ENCODE results near the gene OR7A5. TPM values are rescaled to one million over a fixed set of nuclear protein-coding genes. Genes with fewer than 3 reads are reported as not detected.
"Not testable (repeated sequence)": the region's sequence is repeated elsewhere in the genome, so short reads cannot be mapped to it uniquely, and the experiment has no call there.

Gene OR7A5
- polyA plus RNA-seq, 1 experiment = not detected

DNA sequence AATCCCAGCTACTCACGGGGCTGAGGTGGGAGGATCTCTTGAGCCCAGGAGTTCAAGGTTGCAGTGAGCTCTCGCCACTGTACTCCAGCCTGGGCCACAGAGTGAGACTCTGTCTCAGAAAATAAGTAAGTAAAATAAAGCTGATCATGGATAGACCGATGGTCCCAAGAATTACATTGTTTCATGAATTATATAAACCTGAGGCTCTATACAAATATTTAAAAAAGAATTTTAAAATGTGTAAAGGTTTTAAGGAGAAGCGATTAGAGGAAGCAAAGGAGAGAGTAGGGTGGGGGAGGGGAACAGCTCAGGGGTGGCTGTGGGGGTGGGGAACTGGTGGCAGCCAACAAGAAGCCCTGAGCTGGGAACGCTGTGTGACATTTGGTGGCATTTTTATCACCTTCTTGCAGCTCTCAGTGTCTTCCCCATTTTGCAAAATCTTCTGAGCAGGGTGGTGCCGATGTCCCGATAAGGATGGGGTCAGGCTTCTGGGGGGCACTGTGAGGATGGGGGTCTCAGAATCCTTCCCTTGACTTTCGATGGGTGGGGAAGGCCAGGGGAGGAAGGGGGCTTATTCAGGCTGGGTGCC, 51.5 kb downstream of the OR7A5 start:
- POLR2A ChIA-PET; H3K27me3 ChIP-seq (ENCODE audit: control insufficient read depth, insufficient read depth, low read length); H3K36me3 ChIP-seq (ENCODE audit: control insufficient read depth, insufficient read depth, low read length); CTCF ChIA-PET; H3K4me3 ChIP-seq (ENCODE audit: low read depth, low read length); DNase-seq (ENCODE audit: low read depth): not testable (repeated sequence)

DNA sequence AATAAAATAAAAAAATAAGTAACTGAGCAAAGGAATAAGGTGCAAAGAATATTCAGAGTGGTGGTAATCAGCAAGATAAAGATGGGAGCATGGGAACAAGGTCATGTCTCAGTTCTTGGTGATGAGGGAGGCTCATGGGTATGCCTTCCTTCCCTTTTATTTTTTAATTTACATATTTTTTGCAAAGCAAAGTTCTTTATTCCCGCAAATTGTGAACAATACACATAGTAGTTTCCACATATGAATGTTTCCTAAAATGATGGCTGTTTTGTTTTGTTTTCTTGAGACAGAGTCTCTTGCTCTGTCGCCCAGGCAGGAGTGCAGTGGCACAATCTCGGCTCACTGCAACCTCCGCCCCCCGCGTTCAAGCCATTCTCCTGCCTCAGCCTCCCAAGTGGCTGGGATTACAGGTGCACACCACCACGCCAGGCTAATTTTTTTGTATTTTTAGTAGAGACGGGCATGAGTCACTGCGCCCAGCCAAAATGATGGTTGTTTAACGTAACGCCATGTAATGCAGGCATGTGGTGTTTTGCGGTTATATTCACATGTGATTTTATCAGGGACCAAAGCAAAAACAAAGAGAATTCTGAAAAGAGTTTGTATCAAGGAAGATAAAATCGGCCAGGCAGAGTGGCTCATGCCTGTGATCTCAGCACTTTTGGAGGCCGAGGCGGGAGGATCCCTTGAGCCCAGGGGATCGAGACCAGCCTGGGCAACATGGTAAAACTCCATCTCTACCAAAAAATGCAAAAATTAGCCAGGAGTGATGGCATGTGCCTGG, 52.2 kb downstream of the OR7A5 start:
- CTCF ChIA-PET = no interaction called here
- no peaks in the 10 kb centered on the region for H3K27me3 ChIP-seq (ENCODE audit: control insufficient read depth, insufficient read depth, low read length)

DNA sequence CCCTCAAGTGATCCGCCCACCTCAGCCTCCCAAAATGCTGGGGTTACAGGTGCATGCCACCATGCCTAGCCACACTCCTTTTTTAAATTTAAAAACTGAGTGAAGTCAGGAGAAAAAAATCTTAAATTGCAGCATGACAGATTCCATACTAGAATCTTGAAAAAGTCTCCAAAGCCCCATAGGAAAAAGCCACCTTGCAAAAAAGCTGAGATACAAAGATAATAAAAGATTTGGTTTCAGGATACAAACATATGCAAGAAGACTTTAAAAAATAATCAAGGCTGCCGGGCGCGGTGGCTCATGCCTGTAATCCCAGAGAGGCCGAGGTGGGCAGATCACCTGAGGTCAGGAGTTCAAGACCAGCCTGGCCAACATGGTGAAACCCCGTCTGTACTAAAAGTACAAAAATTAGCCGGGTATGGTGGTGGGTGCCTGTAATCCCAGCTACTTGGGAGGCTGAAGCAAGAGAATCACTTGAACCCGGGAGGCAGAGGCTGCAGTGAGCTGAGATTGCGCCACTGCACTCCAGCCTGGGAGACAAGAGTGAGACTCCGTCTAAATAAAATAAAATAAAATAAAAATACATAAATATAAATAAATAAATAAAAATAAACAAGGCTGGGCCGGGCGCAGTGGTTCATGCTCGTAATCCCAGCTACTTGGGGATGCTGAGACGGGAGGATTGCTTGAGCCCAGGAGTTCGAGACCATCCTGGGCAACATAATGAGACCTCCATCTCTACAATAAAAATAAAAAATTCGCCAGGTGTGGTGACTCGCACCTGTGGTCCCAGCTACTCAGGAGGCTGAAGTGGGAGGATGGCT, 53.1 kb downstream of the OR7A5 start:
- H3K27me3 ChIP-seq (ENCODE audit: control insufficient read depth, insufficient read depth, low read length); H3K4me3 ChIP-seq (ENCODE audit: low read depth, low read length); POLR2A ChIA-PET; DNase-seq (ENCODE audit: low read depth); H3K36me3 ChIP-seq (ENCODE audit: control insufficient read depth, insufficient read depth, low read length): not testable (repeated sequence)
- CTCF ChIA-PET = interaction anchor here (0.6 kb wide), 1 partner anchor 297 kb away, joined by 3 read pairs; no protein-coding TSS in a partner anchor

More for the DNA sequence above, 52.2 kb downstream of the OR7A5 start:
- POLR2A ChIA-PET = no interaction called here
- TF ChIP-seq, protein P1, sequence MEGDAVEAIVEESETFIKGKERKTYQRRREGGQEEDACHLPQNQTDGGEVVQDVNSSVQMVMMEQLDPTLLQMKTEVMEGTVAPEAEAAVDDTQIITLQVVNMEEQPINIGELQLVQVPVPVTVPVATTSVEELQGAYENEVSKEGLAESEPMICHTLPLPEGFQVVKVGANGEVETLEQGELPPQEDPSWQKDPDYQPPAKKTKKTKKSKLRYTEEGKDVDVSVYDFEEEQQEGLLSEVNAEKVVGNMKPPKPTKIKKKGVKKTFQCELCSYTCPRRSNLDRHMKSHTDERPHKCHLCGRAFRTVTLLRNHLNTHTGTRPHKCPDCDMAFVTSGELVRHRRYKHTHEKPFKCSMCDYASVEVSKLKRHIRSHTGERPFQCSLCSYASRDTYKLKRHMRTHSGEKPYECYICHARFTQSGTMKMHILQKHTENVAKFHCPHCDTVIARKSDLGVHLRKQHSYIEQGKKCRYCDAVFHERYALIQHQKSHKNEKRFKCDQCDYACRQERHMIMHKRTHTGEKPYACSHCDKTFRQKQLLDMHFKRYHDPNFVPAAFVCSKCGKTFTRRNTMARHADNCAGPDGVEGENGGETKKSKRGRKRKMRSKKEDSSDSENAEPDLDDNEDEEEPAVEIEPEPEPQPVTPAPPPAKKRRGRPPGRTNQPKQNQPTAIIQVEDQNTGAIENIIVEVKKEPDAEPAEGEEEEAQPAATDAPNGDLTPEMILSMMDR (IDR thresholded peaks at IDR 0.05; ENCODE audit: insufficient read depth, low read depth, low read length) = no peak
- Histone ChIP-seq H3K36me3 (ENCODE audit: control insufficient read depth, insufficient read depth, low read length) (no peaks in the 10 kb centered on the region), H3K4me3 (ENCODE audit: low read depth, low read length) (no peak overlapping the region)
- DNase-seq (ENCODE audit: low read depth) = no peak

DNA sequence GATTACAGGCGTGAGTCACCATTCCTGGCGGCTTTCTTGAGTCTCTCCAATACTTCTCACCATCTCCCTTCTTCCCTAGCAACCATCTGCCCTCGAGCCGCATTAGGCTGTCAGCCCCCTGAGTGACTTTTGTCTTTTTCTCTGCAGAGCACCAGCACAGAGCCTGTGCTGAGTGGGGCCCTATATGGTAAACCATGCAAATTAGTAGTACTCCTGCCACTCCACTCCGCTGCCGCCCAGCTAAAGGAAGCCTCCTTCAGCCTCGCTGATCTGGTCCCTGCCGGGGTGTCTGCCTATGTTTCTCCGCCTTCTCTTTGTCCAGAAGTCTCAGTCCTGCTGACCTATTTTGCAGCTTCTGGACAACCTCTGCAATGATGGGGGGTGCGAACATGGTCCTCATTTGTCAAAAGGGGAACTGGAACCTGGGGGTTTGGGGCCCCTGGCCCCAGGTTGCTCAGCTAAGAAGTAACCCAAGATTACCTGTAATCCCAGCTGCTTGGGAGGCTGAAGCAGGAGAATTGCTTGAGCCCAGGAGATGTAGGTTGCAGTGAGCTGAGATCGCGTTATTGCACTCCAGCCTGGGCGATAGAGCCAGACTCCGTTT, 54.3 kb downstream of the OR7A5 start:
- H3K36me3 ChIP-seq (ENCODE audit: control insufficient read depth, insufficient read depth, low read length); CTCF ChIA-PET; H3K27me3 ChIP-seq (ENCODE audit: control insufficient read depth, insufficient read depth, low read length); H3K4me3 ChIP-seq (ENCODE audit: low read depth, low read length); POLR2A ChIA-PET; DNase-seq (ENCODE audit: low read depth): not testable (repeated sequence)

DNA sequence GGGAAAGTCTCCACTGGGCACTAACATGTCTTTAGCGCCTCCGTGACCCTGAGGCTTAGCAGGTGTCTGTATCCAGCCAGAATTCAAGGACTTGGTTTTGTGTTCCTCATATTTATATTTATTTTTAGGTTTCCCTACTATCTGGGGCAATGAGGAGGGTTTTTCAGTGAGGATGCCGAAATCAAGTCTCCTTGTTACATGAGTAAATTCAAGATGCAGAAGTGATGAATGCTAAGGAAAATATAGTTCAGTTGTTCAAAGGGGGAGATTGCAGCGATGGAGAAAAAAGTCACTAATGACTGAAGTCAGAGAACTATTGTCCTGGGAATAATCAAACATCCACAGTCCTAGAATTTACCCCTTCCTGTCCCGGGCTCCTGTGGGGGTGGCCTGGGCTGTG, 55.8 kb downstream of the OR7A5 start:
- Histone ChIP-seq H3K36me3 (ENCODE audit: control insufficient read depth, insufficient read depth, low read length) (no peaks in the 10 kb centered on the region), H3K27me3 (ENCODE audit: control insufficient read depth, insufficient read depth, low read length) (no peaks in the 10 kb centered on the region), H3K4me3 (ENCODE audit: low read depth, low read length) (no peak overlapping the region)
- TF ChIP-seq, protein P1 (IDR thresholded peaks at IDR 0.05; ENCODE audit: insufficient read depth, low read depth, low read length) = no peak
- CTCF ChIA-PET = interaction anchor here (1.2 kb wide), 1 partner anchor 473 kb away, joined by 3 read pairs; no protein-coding TSS in a partner anchor
- DNase-seq (ENCODE audit: low read depth) = no peak
- POLR2A ChIA-PET = no interaction called here

DNA sequence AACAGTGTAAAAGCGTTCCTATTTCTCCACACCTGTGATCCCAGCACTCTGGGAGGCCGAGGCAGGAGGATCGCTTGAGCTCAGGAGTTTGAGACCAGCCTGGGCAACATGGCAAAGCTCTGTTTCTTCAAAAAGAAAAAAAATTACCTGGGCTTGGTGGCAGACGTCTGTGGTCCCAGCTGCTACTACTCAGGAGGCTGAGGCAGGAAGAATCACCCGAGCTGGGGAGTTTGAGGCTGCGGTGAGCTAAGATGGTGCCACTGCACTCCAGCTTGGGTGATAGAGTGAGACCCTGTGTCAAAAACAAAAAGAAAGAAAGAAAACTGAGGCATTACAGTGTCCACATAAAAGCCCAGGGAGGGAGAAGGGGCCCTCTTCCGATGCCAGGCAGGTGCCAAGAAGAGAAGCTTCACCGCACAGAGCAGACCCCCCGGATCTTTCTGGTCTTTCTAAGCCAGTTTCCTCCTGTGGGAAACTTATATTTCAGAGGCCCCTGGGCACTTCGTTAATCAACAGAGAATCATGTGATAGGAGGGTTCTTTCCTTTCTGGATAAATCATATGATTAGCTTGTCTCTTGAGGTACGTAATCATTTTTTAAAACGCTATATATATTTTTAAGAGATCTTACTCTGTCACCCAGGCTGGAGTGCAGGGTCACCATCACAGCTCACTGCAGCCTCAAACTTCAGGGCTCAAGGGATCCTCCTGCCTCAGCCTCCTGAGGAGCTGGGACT, 56.7 kb downstream of the OR7A5 start, which contains the start of gene ADGRE2:
Gene ADGRE2, minus strand, starts transcription at position 451 of the 736 bp plus-strand sequence. CDS start 1,804 bp downstream, outside the sequence.
- H3K27me3 ChIP-seq (ENCODE audit: control insufficient read depth, insufficient read depth, low read length); POLR2A ChIA-PET; H3K4me3 ChIP-seq (ENCODE audit: low read depth, low read length); CTCF ChIA-PET; H3K36me3 ChIP-seq (ENCODE audit: control insufficient read depth, insufficient read depth, low read length); DNase-seq (ENCODE audit: low read depth): not testable (repeated sequence)

DNA sequence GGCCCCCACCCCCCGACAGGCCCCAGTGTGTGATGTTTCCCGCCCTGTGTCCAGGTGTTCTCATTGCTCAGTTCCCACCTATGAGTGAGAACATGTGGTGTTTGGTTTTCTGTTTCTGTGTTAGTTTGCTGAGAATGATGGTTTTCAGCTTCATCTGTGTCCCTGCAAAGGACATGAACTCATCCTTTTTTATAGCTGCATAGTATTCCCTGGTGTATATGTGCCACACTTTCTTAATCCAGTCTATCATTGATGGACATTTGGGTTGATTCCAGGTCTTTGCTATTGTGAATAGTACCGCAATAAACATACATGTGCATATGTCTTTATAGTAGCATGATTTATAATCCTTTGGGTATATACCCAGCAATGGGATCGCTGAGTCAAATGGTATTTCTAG, 57.3 kb downstream of the OR7A5 start:
- H3K27me3 ChIP-seq (ENCODE audit: control insufficient read depth, insufficient read depth, low read length); H3K4me3 ChIP-seq (ENCODE audit: low read depth, low read length); POLR2A ChIA-PET; H3K36me3 ChIP-seq (ENCODE audit: control insufficient read depth, insufficient read depth, low read length); DNase-seq (ENCODE audit: low read depth): not testable (repeated sequence)
- CTCF ChIA-PET = interaction anchor here (2.2 kb wide), 1 partner anchor 9 kb away, joined by 13 read pairs; no protein-coding TSS in a partner anchor
